NCI-H1930 (cell line): ENCODE results near the gene GOLGA7B.

ENCODE experiments used
- DNase-seq, 2 experiments: peaks; one replicate each; lab custom pipeline; 2025; lab: John Stamatoyannopoulos, UW

GOLGA7B gene

DNA sequence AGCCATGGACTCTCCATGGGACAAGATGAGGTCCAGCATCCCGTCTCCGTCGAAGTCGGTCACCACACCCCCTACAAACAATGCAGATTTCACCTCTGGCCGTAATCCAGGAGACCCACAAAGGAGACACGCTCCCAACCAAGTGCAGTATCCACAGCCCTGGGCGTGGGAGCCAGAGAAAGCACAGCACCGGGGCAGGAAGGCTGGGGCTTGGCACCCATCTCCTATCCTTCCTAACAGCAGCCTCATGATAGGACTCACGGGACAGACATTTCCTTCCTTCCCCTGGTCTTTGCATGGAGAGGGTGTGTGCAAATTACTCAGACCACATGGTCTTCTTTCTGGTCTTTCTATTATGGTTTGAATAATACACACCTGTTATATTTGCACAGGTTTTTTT is 46.3 kb downstream of the GOLGA7B start:
- DNase-seq = no peak

GRCh38 chr10:97896756-97897358 is 47.2 kb downstream of the GOLGA7B start:
- no peak for DNase-seq

- DNase-seq = no peak
Measured at GRCh38 chr10:97898429-97898828, 48.8 kb downstream of the GOLGA7B start.

GRCh38 chr10:97901381-97901780 is 51.7 kb downstream of the GOLGA7B start:
- DNase-seq = no peak

DNA sequence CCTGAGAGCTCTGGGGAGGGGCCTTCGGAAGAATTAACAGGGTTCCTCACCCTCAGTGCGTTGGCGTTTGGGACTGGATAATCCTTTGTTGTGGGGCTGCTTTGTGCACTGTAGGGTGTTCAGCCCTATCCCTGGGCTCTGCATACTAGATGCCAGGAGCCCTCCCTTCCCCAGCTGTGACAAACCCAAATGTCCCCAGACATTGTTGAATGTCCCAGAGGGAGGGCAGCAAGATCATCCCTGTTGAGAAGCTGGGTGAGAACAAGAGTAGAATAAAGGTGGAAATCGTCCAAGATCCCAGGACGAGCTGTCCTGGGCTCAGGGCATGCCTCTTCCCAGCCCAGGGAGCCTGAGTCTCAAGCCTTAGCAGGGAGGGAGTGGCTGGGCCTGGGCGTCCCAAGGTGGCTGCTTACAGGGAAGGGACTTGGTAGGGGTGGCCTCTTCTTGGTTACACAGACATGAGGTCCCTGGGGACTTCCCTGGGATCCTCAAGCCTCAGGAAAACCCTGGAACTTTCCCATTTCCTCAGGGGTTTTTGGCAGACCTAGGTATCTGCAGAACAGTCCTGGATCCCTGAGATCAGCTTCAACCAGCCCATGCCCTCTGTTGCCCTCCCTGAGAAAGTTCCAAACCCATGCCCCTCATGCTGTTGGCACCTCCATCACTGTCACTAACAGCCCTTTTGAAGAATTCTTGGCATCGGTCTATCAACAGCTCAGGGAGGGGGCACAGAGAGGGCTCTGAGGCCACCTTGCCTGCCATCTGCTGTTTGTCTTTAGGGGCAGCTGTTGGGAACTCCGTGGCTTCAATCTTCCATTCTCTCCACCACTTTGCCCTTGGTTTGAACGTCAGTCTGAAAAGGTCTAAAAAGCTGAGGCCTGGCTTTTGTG is 53.7 kb downstream of the GOLGA7B start:
- no peak for DNase-seq

GRCh38 chr10:97904018-97904381 is 54.4 kb downstream of the GOLGA7B start:
- no peak for DNase-seq

- DNase-seq = no peak
Measured at GRCh38 chr10:97904576-97904975, 54.9 kb downstream of the GOLGA7B start.

DNA sequence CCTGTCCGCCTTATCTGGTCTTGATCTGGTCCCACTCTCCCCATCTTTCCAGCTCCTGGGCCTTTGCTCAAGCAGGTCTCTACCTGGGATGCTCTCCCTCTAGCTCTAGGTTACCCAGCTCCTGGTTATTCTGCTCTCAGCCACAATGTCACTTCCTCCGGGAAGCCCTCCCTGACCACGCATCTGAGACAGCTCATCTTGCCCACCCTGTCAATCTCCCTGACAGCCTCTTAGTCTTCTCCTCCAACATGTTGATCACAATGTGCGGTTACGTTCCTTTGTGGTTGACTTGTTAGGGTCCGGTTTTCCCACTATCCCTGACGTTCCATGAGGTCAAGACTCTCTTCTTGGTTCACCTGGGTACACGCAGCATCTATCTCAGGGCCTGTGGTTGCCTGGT is 55.6 kb downstream of the GOLGA7B start:
- no peak for DNase-seq

- DNase-seq = no peak
Measured at GRCh38 chr10:97907211-97907610, 57.6 kb downstream of the GOLGA7B start.

GRCh38 chr10:97907830-97908229 is 58.2 kb downstream of the GOLGA7B start:
- DNase-seq = no peak

GRCh38 chr10:97910661-97911060 is 61.0 kb downstream of the GOLGA7B start:
- DNase-seq = no peak

DNA sequence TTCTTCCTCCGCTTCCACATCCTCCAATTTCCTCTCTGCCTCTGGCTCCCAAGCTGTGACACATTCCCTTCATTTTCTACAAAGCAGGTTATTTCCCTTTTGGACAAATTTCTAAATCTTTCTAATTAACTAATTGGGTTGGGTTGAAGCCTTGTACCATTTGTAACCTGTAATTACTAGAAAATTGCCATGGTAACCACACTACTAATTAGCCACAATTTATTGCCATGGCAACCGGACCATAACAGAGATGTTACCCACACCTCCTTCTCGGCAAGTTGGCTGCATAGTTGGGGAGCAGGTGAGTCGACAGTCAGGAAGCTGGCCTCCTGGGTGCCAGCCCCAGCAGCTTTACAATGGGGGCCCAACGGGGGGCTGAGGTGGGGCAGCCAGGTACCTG is 61.6 kb downstream of the GOLGA7B start:
- DNase-seq = no peak

- DNase-seq = no peak
Measured at GRCh38 chr10:97913193-97913592, 63.5 kb downstream of the GOLGA7B start.

DNA sequence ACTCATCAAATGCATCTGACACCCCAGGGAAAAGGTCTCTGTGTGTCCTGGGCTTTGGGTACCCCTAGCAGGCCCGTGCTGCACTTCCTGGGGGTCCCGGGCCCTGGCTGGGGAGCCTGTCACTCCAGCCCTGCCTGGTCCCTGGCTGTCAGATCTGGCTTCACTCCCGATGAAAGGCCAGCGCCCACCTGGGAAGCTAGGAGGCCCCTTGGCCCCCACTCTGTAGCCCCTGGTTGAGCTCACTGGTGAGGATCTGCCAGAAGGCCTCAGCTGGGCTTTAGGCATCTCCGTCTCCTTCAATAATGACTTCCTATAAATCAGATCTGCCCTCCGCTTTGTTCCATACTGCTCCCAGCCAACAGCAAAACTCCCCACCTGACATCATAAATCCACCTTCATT is 64.0 kb downstream of the GOLGA7B start:
- DNase-seq = no peak

- DNase-seq = no peak
Measured at GRCh38 chr10:97914171-97914836, 64.7 kb downstream of the GOLGA7B start.

GRCh38 chr10:97914837-97915211 is 65.2 kb downstream of the GOLGA7B start:
- peak in 1 of 2 experiments; percentile 38 for DNase-seq

- no peak for DNase-seq
Measured at GRCh38 chr10:97915346-97916131, 65.9 kb downstream of the GOLGA7B start.

GRCh38 chr10:97916586-97916985 is 66.9 kb downstream of the GOLGA7B start:
- no peak for DNase-seq

DNA sequence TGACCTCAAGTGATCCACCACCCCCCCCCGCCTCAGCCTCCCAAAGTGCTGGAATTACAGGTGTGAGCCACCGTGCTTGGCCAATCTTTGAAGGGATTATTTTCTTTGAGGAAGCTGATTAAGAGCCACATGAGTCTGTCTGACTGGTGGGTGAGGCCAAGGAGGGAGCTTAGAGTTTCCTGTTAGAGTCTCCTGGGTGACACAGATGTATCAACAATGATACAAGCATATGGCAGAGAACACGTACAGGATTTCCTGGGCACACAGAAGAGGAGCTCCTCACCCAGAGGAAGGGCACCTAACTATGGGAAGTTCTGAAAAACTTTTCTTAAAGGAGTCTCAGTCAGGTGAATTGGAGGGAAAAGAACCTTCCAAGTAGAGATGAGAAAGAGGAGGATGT is 69.4 kb downstream of the GOLGA7B start:
- DNase-seq = no peak

GRCh38 chr10:97920865-97921264 is 71.2 kb downstream of the GOLGA7B start:
- DNase-seq = no peak
